ENCODE measurements around the gene HPDL. TPM values are rescaled to one million over a fixed set of nuclear protein-coding genes. Genes with fewer than 3 reads are reported as not detected.

Gene HPDL
- total and polyA plus RNA-seq, 10 of the 15 experiments (the other 5 are each of a cell fraction or from before 2014, with no cell fraction given), result 1.3 to 75.5 (median 31.8) TPM

- peak; percentile 71; the same call in 1 of the 2 replicates for TF ChIP-seq NFIC (IDR thresholded peaks at IDR 0.05; ENCODE audit: low read depth, low read length)
- TF ChIP-seq MAX (IDR thresholded peaks at IDR 0.05; ENCODE audit: low read depth, low read length), result no peak
- no peak for TF ChIP-seq TARDBP (IDR thresholded peaks at IDR 0.05; ENCODE audit: borderline replicate concordance)
- TF ChIP-seq KDM1A (IDR thresholded peaks at IDR 0.05; ENCODE audit: borderline replicate concordance), result no peak
- no peak for TF ChIP-seq TCF12 (IDR thresholded peaks at IDR 0.05; ENCODE audit: low read depth, low read length)
- TF ChIP-seq ZNF24 (IDR thresholded peaks at IDR 0.05), result peak; percentile 31; the same call in 1 of the 2 replicates
- TF ChIP-seq TBL1XR1 (IDR thresholded peaks at IDR 0.05; ENCODE audit: low read depth, low read length), result no peak
- TF ChIP-seq HSF1 (IDR thresholded peaks at IDR 0.05; ENCODE audit: low read depth, low read length), result no peak
- no peak for TF ChIP-seq E2F8 (IDR thresholded peaks at IDR 0.05; ENCODE audit: low read depth, partially characterized antibody)
- TF ChIP-seq CHD4 (IDR thresholded peaks at IDR 0.05), result no peak
- TF ChIP-seq RELB (IDR thresholded peaks at IDR 0.05; ENCODE audit: low read depth), result peak; percentile 51; the same call in 1 of the 2 replicates
- no peak for TF ChIP-seq BCL11A (IDR thresholded peaks at IDR 0.05; ENCODE audit: low read depth, low read length)
- no peak for TF ChIP-seq ATF3 (IDR thresholded peaks at IDR 0.05; ENCODE audit: borderline replicate concordance, extremely low read depth, low read depth, low read length)
- no peak for TF ChIP-seq CBX3 (IDR thresholded peaks at IDR 0.05; ENCODE audit: borderline replicate concordance, low read depth)
- TF ChIP-seq CBX5 (IDR thresholded peaks at IDR 0.05; ENCODE audit: low read depth), result no peak
- 0 out of 2 replicates have a peak, but pooled peaks have one; percentile 54 for TF ChIP-seq YY1 (IDR thresholded peaks at IDR 0.05; ENCODE audit: low read depth, low read length)
- TF ChIP-seq SMAD1 (IDR thresholded peaks at IDR 0.05; ENCODE audit: low read depth, partially characterized antibody), result no peak
- TF ChIP-seq NR2C2 (IDR thresholded peaks at IDR 0.05; ENCODE audit: borderline replicate concordance, control insufficient read depth, insufficient read length, low read depth), result no peak
- no peak for TF ChIP-seq NKRF (conservative IDR thresholded peaks at IDR 0.05)
- no peak for TF ChIP-seq RFX5 (IDR thresholded peaks at IDR 0.05; ENCODE audit: low read depth, low read length)
- peak; percentile 68 for TF ChIP-seq NR2F1 (conservative IDR thresholded peaks at IDR 0.05)
- TF ChIP-seq ZNF207 (IDR thresholded peaks at IDR 0.05; ENCODE audit: borderline replicate concordance), result no peak
- 0 out of 2 replicates have a peak, but pooled peaks have one; percentile 66 for TF ChIP-seq ATF7 (IDR thresholded peaks at IDR 0.05; ENCODE audit: low read depth)
- no peak for TF ChIP-seq EZH2 (IDR thresholded peaks at IDR 0.05; ENCODE audit: borderline replicate concordance, control insufficient read depth, low read depth, low read length)
Measured at GRCh38 chr1:45306319-45306718, 20.4 kb upstream of the HPDL start (continued).
